ENCODE results near the gene RASAL2. TPM values are rescaled to one million over a fixed set of nuclear protein-coding genes. Genes with fewer than 3 reads are reported as not detected.

RASAL2 gene
- total and polyA plus RNA-seq, 2 of the 13 experiments (the other 11 are each of a cell fraction or from before 2014, with no cell fraction given): 5.4 to 5.9 TPM

DNA sequence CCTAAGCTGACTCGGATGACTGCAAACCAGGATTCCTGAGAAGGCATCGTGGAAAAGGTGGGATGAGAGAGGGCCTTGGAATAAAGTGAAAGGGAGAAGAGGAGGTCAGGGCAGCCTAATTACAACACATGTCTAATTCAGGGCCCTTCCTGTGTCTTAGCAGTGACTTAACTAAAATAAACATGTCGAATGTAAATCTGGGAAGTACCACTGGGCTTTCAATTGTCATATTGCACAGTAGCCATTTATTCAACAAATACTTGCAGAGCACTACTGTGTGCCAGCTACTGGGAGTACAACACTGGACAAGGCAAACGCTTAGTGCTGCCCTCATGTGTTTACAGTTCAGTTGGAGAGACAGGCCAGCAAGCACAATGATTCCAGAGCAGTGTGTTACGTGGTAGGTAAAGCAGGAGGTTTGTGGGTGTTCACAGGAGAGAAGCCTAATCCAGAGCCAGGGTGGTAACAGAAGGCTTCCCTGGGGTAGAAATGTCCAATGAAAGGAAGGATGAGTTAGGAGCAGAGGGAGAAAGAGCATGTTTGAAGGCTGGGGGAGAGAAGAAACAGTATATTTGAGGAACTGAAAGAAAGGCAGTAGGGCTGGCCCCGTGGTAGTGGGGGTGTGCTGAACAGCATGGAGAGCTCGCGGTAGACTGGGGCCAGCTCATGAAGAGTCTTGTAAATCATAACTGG is 38.0 kb upstream of the RASAL2 start (continued):
- TF ChIP-seq ZNF101 (CRISPR knock-in tag; IDR thresholded peaks at IDR 0.05; ENCODE audit: borderline replicate concordance, low read depth) (no peak), NKX3-1 (CRISPR knock-in tag; IDR thresholded peaks at IDR 0.05) (no peak), JUN (CRISPR knock-in tag; IDR thresholded peaks at IDR 0.05) (no peak)

- no peak for DNase-seq (ENCODE audit: low spot score)
- no peak for FAIRE-seq
- ChIA-PET POLR2A (interaction anchor here (2.0 kb wide), 1 partner anchor 19 kb away, joined by 10 read pairs; no protein-coding TSS in a partner anchor), CTCF (ENCODE audit: low intra/inter-chr PET ratio, low total read pairs) (no interaction called here)
- H3K36me3 ChIP-seq (replicated peaks in 1 of 2; ENCODE audit: control insufficient read depth in 1 of 2, insufficient read depth in 2 of 2, low read length in 2 of 2): no peaks in the 10 kb centered on the region
- H3K27ac ChIP-seq (ENCODE audit: extremely low read length, insufficient read depth, low read length): no peak overlapping the region
- H3K79me2 ChIP-seq (ENCODE audit: insufficient read depth, low read length): no peaks in the 10 kb centered on the region
- no peak overlapping the region for H2AFZ ChIP-seq (ENCODE audit: low read length)
- H3K4me3 ChIP-seq (replicated peaks in 1 of 3; ENCODE audit: insufficient read depth in 1 of 3, low read depth in 2 of 3, low read length in 3 of 3): no peak overlapping the region
- H3K4me1 ChIP-seq (ENCODE audit: insufficient read depth, low read length): peaks cover 79% of the 10 kb centered on the region
- no peak for TF ChIP-seq CHCHD3 (CRISPR knock-in tag; IDR thresholded peaks at IDR 0.05)
- no peak for TF ChIP-seq ZNF775 (CRISPR knock-in tag; IDR thresholded peaks at IDR 0.05; ENCODE audit: borderline replicate concordance)
- no peak for TF ChIP-seq U2AF2 (IDR thresholded peaks at IDR 0.05; ENCODE audit: low read depth, low read length)
- TF ChIP-seq TBL1XR1 (IDR thresholded peaks at IDR 0.05; ENCODE audit: borderline replicate concordance, low read length, partially characterized antibody): no peak
- TF ChIP-seq ZNF101 (CRISPR knock-in tag; IDR thresholded peaks at IDR 0.05; ENCODE audit: borderline replicate concordance, low read depth): no peak
- no peak for TF ChIP-seq ZNF710 (CRISPR knock-in tag; IDR thresholded peaks at IDR 0.05; ENCODE audit: borderline replicate concordance)
- TF ChIP-seq FOXA3 (CRISPR knock-in tag; IDR thresholded peaks at IDR 0.05): no peak
- no peak for TF ChIP-seq NFKB2 (CRISPR knock-in tag; IDR thresholded peaks at IDR 0.05; ENCODE audit: borderline replicate concordance)
- TF ChIP-seq THYN1 (CRISPR knock-in tag; IDR thresholded peaks at IDR 0.05; ENCODE audit: borderline replicate concordance, low read depth): no peak
- no peak for TF ChIP-seq ATF2 (CRISPR knock-in tag; IDR thresholded peaks at IDR 0.05)
- no peak for TF ChIP-seq ZSCAN12 (CRISPR knock-in tag; IDR thresholded peaks at IDR 0.05)
- TF ChIP-seq ZNF589 (CRISPR knock-in tag; conservative IDR thresholded peaks at IDR 0.05): no peak
- no peak for TF ChIP-seq ERF (CRISPR knock-in tag; IDR thresholded peaks at IDR 0.05)
- TF ChIP-seq NR2F2 (IDR thresholded peaks at IDR 0.05; ENCODE audit: borderline replicate concordance, low read depth): no peak
- TF ChIP-seq REXO4 (CRISPR knock-in tag; IDR thresholded peaks at IDR 0.05; ENCODE audit: borderline replicate concordance): no peak
- no peak for TF ChIP-seq SP5 (CRISPR knock-in tag; IDR thresholded peaks at IDR 0.05; ENCODE audit: borderline replicate concordance, low read depth)
- no peak for TF ChIP-seq PCBP1 (IDR thresholded peaks at IDR 0.05; ENCODE audit: borderline replicate concordance, low read depth, low read length)
- BruUV-seq (replicated peaks): no TSS peak
- no peak overlapping the region for H3K4me2 ChIP-seq (ENCODE audit: low read depth, low read length)
- H3K27me3 ChIP-seq (ENCODE audit: control insufficient read depth in 1 of 2, insufficient read depth in 2 of 2, low read length in 2 of 2): no peaks in the 10 kb centered on the region
- WGBS (ENCODE audit: low lambda C conversion rate): 94% methylated on average over 11 of the region's 11 CpGs
- H3K9me3 ChIP-seq (ENCODE audit: low read length): no peaks in the 10 kb centered on the region
- H3K9ac ChIP-seq (ENCODE audit: insufficient read depth, low read depth, low read length): no peak overlapping the region
- intact Hi-C loops (cut with micrococcal nuclease; ENCODE audit: unreplicated experiment): loop anchor here (2.0 kb wide), 1 partner anchor 98 kb away; no protein-coding TSS in a partner anchor
- no peak for ATAC-seq
- in situ Hi-C loops (cut with HindIII; ENCODE audit: extremely low pct_ligation_motif_present, low pct_unique_long_range_greater_than_20kb): loop anchor here (10.0 kb wide), 1 partner anchor 128 kb away; no protein-coding TSS in a partner anchor
- H4K20me1 ChIP-seq (ENCODE audit: insufficient read depth, low read length): no peaks in the 10 kb centered on the region
Measured at GRCh38 chr1:178057141-178057765, 36.7 kb upstream of the RASAL2 start.

All from HepG2 (cell line).